GM12873 (cell line): ENCODE results near the gene ZFYVE28.

Experiments
- TF ChIP-seq, protein P1 (sequence below): IDR thresholded peaks from 2 replicates; pipeline ENCODE4 v1.5.1; 2012; ENCODE audit warnings: low read depth, mild to moderate bottlenecking, moderate library complexity, low read length, control low read depth; ENCODE audit not compliant: insufficient read depth; ENCODE audit errors: missing control alignments

Gene ZFYVE28

DNA sequence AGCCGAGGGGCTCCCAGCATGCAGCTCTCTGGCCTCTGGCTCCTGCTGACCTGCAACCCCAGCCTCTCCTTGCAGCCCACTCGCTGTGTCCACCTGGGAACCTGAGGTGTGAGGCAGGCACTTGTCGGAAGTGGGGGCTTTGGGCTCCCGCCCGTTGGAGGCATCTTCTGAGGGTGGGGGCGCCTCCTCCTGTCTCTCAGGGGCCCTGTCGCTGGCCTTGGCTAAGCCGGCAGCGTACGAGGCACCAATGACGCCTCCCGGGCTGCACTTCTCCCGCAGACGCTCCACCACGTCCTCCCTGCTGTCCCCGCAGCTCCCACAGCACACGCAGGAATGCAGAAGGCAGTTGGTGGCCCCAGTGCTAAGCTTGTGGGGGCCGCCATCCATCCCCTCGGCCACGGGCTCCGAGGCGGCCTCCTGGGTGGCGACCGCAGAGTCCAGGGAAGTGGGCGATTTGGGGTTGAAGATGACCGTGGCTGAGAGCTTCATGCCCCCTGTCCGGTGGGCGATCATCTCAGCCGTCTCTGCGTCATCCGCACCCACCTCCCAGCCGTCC lies 114.0 kb downstream of the ZFYVE28 start:
- TF ChIP-seq, protein P1, sequence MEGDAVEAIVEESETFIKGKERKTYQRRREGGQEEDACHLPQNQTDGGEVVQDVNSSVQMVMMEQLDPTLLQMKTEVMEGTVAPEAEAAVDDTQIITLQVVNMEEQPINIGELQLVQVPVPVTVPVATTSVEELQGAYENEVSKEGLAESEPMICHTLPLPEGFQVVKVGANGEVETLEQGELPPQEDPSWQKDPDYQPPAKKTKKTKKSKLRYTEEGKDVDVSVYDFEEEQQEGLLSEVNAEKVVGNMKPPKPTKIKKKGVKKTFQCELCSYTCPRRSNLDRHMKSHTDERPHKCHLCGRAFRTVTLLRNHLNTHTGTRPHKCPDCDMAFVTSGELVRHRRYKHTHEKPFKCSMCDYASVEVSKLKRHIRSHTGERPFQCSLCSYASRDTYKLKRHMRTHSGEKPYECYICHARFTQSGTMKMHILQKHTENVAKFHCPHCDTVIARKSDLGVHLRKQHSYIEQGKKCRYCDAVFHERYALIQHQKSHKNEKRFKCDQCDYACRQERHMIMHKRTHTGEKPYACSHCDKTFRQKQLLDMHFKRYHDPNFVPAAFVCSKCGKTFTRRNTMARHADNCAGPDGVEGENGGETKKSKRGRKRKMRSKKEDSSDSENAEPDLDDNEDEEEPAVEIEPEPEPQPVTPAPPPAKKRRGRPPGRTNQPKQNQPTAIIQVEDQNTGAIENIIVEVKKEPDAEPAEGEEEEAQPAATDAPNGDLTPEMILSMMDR: no peak

DNA sequence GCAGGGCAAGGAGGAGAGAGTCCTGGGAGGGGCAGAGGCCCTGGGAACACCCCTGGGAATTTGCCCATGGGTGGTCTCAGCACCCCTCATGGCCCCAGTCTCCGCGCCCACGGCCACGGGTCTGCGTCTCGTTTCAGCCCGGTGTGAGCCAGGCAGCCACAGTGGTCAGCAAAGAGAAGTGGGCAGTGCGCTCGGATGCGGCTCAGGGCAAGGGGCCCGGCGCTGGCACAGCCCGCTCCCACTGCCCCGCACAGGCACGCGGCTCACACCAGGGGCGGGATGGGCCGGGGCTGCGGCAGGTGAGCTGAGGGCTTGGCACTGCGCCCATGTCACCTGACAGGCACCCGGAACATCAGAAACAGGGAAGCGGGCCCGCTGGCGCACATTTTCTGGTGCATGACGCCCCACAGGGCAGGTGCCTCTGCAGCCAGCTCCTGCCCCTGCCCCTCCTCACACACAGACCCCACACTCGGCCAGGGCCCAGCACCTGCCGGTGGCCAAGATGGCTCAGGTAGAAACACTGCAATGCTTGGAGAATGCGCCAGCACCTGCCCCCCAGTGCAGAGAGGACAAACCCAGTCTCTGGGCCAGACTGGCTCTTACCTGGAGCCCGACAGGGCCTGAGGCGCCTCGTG lies 114.6 kb downstream of the ZFYVE28 start:
- TF ChIP-seq, protein P1: no peak

DNA sequence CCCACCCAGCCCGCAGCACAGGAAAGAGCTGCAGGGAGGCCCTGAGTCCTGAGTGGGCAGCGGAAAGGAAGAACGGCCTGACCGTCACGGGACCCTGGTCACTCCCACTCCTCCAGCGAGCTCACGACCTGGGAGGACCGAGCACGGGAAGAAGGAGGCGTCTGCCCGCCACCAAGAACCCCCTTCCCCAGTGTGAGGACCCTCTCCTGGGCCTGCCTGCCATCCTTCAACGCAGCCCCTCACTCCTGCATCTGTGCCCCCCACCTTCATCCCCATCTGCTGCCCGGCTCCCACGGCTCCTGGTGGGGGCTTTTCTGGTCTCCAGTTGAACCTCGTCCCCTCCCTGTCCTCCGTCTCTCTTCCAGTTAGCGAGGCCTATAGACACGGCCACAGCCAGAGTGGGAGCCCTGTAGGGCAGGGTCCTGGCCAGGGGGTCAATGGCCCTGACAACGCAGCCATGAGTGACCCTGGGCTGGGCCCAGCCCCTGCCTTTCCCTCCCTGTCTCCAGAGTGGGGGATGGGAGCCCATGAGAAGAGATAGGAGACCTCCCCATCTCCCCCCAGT lies 115.2 kb downstream of the ZFYVE28 start:
- TF ChIP-seq, protein P1: no peak

DNA sequence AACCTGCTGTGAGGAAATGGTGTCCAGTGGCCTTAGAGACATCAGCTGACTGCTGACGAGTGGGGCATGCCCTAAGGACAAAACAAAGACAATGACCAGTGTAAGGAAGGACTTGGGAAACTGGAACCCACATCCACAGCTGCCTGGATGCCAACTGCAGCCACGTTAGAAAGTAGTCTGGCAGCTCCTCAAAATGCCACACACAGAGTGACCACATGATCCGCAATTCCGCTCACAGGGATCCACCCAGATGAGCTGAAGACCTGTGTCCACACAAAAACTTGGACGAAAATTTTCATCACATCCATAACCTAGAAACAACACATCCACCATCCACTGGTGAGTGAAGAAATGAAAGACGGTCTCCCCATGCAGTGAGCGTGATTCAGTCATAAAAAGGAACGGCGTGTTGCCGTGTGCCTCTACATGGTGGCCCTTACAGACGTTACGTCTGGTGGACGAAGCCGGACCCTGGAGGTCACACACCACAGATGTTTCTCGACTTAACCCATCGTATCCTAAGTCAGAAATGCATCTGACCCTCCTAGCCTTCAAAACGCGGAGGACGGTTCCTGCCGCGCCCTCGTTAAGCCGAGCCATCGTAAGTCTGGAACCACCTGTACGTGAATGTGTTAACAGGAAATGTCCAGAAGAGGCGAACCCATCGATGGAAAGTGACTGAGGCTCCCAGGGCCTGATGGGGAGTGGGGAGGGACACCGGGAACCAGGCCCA lies 115.9 kb downstream of the ZFYVE28 start:
- TF ChIP-seq, protein P1: no peak

DNA sequence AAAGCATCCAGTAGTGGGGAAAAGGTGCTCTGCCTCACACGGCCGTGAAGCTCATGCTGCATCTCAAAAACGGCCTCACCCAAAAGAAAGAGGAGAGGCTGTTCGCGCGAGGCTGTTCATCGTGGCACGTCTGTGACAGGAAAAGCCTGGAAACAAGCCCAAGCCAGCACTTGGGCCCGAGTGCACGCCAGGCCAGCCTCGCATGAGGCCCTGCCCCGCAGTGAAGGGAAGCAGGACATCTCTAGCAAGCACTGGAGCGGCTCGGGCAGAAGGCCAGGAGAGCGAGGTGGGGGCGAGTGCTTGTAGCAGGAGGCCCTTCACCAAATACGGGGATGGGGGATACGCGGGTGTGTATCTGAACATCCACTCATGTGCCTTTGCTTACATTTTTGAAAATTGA lies 116.6 kb downstream of the ZFYVE28 start:
- TF ChIP-seq, protein P1: no peak

DNA sequence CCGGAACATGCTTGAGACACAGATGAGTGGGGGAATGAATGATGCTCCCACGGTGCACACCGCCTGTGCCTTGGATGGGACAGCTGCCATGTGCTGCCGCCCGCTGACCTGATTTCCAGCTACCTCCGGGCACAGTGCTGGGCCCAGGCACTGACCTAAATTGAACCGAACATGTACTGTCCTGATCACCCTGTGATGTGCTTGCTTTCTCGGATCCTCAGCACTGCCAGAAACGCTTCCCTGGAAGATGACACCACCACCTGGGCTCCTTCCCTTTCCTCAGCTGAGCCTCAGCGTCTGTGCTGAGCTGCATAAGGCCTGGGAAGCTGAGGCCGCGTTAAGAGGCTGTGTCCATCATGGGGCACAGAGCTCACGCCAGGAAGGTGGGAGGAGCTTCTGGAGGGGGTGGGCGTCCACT lies 117.2 kb downstream of the ZFYVE28 start:
- TF ChIP-seq, protein P1: no peak

DNA sequence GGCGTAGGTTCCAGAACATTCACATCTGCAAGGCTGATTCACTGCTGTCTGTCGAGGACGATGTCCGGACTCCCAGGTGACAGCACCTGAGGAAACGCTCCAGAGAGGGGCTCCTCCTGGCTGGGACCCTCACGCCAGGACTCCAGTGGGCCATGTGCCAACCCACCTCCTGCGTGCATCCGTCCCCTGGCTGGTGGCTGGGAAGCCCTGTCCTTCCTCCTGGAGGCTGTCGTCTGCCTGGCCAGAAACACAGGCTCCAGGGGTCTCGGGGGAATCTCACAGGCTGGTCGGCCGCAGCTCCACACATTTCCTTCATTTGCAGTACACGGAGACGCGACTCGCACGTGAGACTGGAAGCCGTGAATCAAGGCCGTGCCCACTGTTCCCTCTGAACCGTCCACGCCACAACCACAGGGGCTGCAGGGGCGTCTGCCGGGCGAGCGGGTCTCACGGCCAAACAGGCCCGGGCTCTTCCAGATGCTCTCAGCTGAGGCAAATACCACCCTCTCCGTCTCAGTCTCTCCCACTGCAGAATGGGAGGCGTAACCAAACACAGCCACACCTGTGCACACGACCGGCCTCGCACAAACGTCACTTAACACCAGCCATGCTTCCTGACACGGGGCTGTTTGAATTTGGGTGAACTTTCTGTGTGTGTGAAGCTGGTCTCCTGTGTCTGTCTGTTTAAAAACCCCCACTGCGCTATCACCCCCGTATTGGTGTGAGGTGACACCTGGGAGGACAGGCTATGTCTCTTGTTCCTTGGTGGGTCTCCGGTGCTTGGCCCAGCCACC lies 117.8 kb downstream of the ZFYVE28 start:
- TF ChIP-seq, protein P1: no peak
